WTC11 (cell line): ENCODE measurements around the gene SAMD5. TPM values are rescaled to one million over a fixed set of nuclear protein-coding genes. Genes with fewer than 3 reads are reported as not detected.
A peak's percentile ranks its signal among the peaks of the same experiment; 100 is the strongest.

Experiments used
- ATAC-seq: fragments of 200-7000 bp; cut with Tn5 transposase; 2 replicates; pipeline ENCODE4 v1.10.0; 2021; ENCODE audit warnings: mild to moderate bottlenecking, moderate library complexity
- CTCF ChIA-PET: fragments of 300-600 bp; sonication (Branson Sonifier 250); formaldehyde crosslinking; loops from one replicate; lab custom pipeline; 2021; ENCODE audit warnings: antibody characterized with exemption; lab: Charles Lee
- POLR2A ChIA-PET: fragments of 350-600 bp; sonication (Branson Sonifier 250); formaldehyde crosslinking; loops from one replicate; lab custom pipeline; 2021; ENCODE audit warnings: antibody characterized with exemption; lab: Charles Lee
- DNase-seq: peaks from one replicate; pipeline ENCODE4 v3.0.0; 2021; ENCODE audit warnings: low spot score
- H3K27ac Mint-ChIP-seq: 2 replicates; pipeline ENCODE4 v1.8.0; 2021; ENCODE audit warnings: mixed read lengths
- H3K27me3 Mint-ChIP-seq: 2 replicates; pipeline ENCODE4 v1.8.0; 2021; ENCODE audit warnings: low read depth, mild to moderate bottlenecking, moderate library complexity, mixed read lengths
- H3K36me3 Mint-ChIP-seq: 2 replicates; pipeline ENCODE4 v1.8.0; 2021; ENCODE audit warnings: mixed read lengths
- H3K4me1 Mint-ChIP-seq: 2 replicates; pipeline ENCODE4 v1.8.0; 2022; ENCODE audit warnings: mixed read lengths
- H3K4me3 Mint-ChIP-seq: 2 replicates; pipeline ENCODE4 v1.8.0; 2021; ENCODE audit warnings: mild to moderate bottlenecking, moderate library complexity, mixed read lengths
- H3K9me3 Mint-ChIP-seq: 2 replicates; pipeline ENCODE4 v1.8.0; 2021; ENCODE audit warnings: mixed read lengths
- AR ChIP-seq: fragments of 250-450 bp; sonication (Bioruptor Pico); IDR thresholded peaks from 2 replicates; pipeline ENCODE4 v1.9.0; 2021; ENCODE audit warnings: mild to moderate bottlenecking
- E2F1 ChIP-seq: sonication (generic); formaldehyde crosslinking; IDR thresholded peaks from 2 replicates; pipeline ENCODE4 v1.8.0; 2022; ENCODE audit warnings: mild to moderate bottlenecking, missing genetic modification reagents
- E2F4 ChIP-seq: sonication (generic); formaldehyde crosslinking; IDR thresholded peaks from 2 replicates; pipeline ENCODE4 v1.8.1; 2022; ENCODE audit warnings: low read depth, mild to moderate bottlenecking, moderate library complexity, missing genetic modification reagents, borderline replicate concordance
- ESRRA ChIP-seq: sonication (generic); formaldehyde crosslinking; IDR thresholded peaks from 2 replicates; pipeline ENCODE4 v1.8.1; 2022; ENCODE audit warnings: mild to moderate bottlenecking, missing genetic modification reagents, borderline replicate concordance
- FOXJ3 ChIP-seq: sonication (generic); formaldehyde crosslinking; IDR thresholded peaks from 2 replicates; pipeline ENCODE4 v1.9.0; 2021; ENCODE audit warnings: missing genetic modification reagents, mild to moderate bottlenecking, borderline replicate concordance
- FOXP1 ChIP-seq: sonication (generic); formaldehyde crosslinking; IDR thresholded peaks from 2 replicates; pipeline ENCODE4 v1.8.0; 2022; ENCODE audit warnings: missing genetic modification reagents, mild to moderate bottlenecking, moderate library complexity, borderline replicate concordance
- IRF2 ChIP-seq: sonication (generic); formaldehyde crosslinking; IDR thresholded peaks from 2 replicates; pipeline ENCODE4 v1.8.0; 2022; ENCODE audit warnings: low read depth, missing genetic modification reagents, borderline replicate concordance
- MAX ChIP-seq: sonication (generic); formaldehyde crosslinking; IDR thresholded peaks from 2 replicates; pipeline ENCODE4 v1.8.0; 2022; ENCODE audit warnings: mild to moderate bottlenecking, missing genetic modification reagents
- MXD4 ChIP-seq: fragments of 250-450 bp; sonication (Bioruptor Pico); IDR thresholded peaks from 2 replicates; pipeline ENCODE4 v1.8.0; 2021; ENCODE audit warnings: mild to moderate bottlenecking, moderate library complexity, borderline replicate concordance
- NFYB ChIP-seq: sonication (generic); formaldehyde crosslinking; conservative IDR thresholded peaks from 2 replicates; pipeline ENCODE4 v1.8.0; 2022; ENCODE audit warnings: low read depth, missing genetic modification reagents
- SMAD3 ChIP-seq: sonication (generic); formaldehyde crosslinking; IDR thresholded peaks from 2 replicates; pipeline ENCODE4 v1.8.0; 2022; ENCODE audit warnings: missing genetic modification reagents, mild to moderate bottlenecking, borderline replicate concordance
- STAT6 ChIP-seq: sonication (generic); formaldehyde crosslinking; conservative IDR thresholded peaks from 2 replicates; pipeline ENCODE4 v1.8.1; 2023; ENCODE audit warnings: mild to moderate bottlenecking, low read depth, missing genetic modification reagents, moderate library complexity
- ZNF219 ChIP-seq: sonication (generic); formaldehyde crosslinking; IDR thresholded peaks from 2 replicates; pipeline ENCODE4 v1.8.0; 2023; ENCODE audit warnings: missing genetic modification reagents, mild to moderate bottlenecking, borderline replicate concordance
- ZNF263 ChIP-seq: sonication (generic); formaldehyde crosslinking; IDR thresholded peaks from 2 replicates; pipeline ENCODE4 v1.8.1; 2022; ENCODE audit warnings: low read depth, mild to moderate bottlenecking, moderate library complexity, missing genetic modification reagents
- ZNF512 ChIP-seq: sonication (generic); formaldehyde crosslinking; IDR thresholded peaks from 2 replicates; pipeline ENCODE4 v1.8.1; 2022; ENCODE audit warnings: missing genetic modification reagents, borderline replicate concordance
- ZNF532 ChIP-seq: fragments of 250-450 bp; sonication (Bioruptor Pico); IDR thresholded peaks from 2 replicates; pipeline ENCODE4 v1.9.0; 2021; ENCODE audit warnings: mild to moderate bottlenecking, borderline replicate concordance
- ZSCAN18 ChIP-seq: fragments of 250-450 bp; sonication (Bioruptor Pico); IDR thresholded peaks from 2 replicates; pipeline ENCODE4 v2.1.2; 2022; ENCODE audit warnings: mild to moderate bottlenecking, moderate library complexity
- total RNA-seq: library from RNA; stranded (reverse); gene quantifications from 3 replicates; pipeline ENCODE4 v1.2.3, GENCODE V29; 2021

The SAMD5 gene
- total RNA-seq, 1 experiment from 2014 or later, result 0.39 TPM

- Mint-ChIP-seq H3K27ac (no peak overlapping the region), H3K27me3 (no peaks in the 10 kb centered on the region), H3K4me3 (no peak overlapping the region), H3K9me3 (peaks cover 12% of the 10 kb centered on the region), H3K36me3 (no peaks in the 10 kb centered on the region), H3K4me1 (peaks cover 5% of the 10 kb centered on the region)
- ChIA-PET POLR2A (no interaction called here), CTCF (no interaction called here)
- peak; percentile 94 for ATAC-seq
- TF ChIP-seq MAX (CRISPR knock-in tag) (no peak), STAT6 (CRISPR knock-in tag) (no peak), ESRRA (CRISPR knock-in tag) (no peak), SMAD3 (CRISPR knock-in tag) (no peak)
- peak; percentile 10 for DNase-seq
These were observed 39.9 kb upstream of the SAMD5 start for GRCh38 chr6:147468634-147469033.

- Mint-ChIP-seq H3K27me3 (no peaks in the 10 kb centered on the region; the same call in 1 of the 2 replicates), H3K9me3 (peaks cover 31% of the 10 kb centered on the region), H3K4me1 (no peaks in the 10 kb centered on the region), H3K27ac (no peak overlapping the region), H3K36me3 (peaks cover 4% of the 10 kb centered on the region; the same call in 1 of the 2 replicates), H3K4me3 (no peak overlapping the region)
- ChIA-PET POLR2A (no interaction called here), CTCF (no interaction called here)
- ATAC-seq, result no peak
- no peak for TF ChIP-seq ZNF219 (CRISPR knock-in tag)
- no peak for TF ChIP-seq ZSCAN18 (CRISPR knock-in tag)
- TF ChIP-seq ZNF512 (CRISPR knock-in tag), result no peak
- TF ChIP-seq FOXP1, result no peak
- no peak for TF ChIP-seq IRF2 (CRISPR knock-in tag)
- no peak for TF ChIP-seq FOXJ3
- no peak for TF ChIP-seq E2F4 (CRISPR knock-in tag)
- no peak for TF ChIP-seq ZNF532 (CRISPR knock-in tag)
- TF ChIP-seq AR (CRISPR knock-in tag), result no peak
- TF ChIP-seq ZNF263 (CRISPR knock-in tag), result no peak
- no peak for TF ChIP-seq NFYB
- TF ChIP-seq MXD4 (CRISPR knock-in tag), result no peak
- TF ChIP-seq ESRRA (CRISPR knock-in tag), result no peak
- no peak for TF ChIP-seq E2F1 (CRISPR knock-in tag)
- no peak for DNase-seq
These were observed 28.6 kb upstream of the SAMD5 start for GRCh38 chr6:147479857-147480256.
